Activated T-cell treated with anti-CD3 and anti-CD28 coated beads for 24 hours (primary cell): ENCODE measurements around the gene B3GALNT1.

ENCODE experiments used
- DNase-seq: peaks from one replicate; pipeline ENCODE4 v3.0.0-alpha.2; 2020; ENCODE audit warnings: low read depth

B3GALNT1 gene, protein sequence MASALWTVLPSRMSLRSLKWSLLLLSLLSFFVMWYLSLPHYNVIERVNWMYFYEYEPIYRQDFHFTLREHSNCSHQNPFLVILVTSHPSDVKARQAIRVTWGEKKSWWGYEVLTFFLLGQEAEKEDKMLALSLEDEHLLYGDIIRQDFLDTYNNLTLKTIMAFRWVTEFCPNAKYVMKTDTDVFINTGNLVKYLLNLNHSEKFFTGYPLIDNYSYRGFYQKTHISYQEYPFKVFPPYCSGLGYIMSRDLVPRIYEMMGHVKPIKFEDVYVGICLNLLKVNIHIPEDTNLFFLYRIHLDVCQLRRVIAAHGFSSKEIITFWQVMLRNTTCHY

GRCh38 chr3:161104561-161105551 lies at the start of gene B3GALNT1:
Gene B3GALNT1 (minus strand): TSS chr3:161105349. CDS start chr3:161086754, 18,595 bp downstream.
- DNase-seq: peak; percentile 7

- DNase-seq: no peak
These were observed 48.3 kb upstream of the B3GALNT1 start for GRCh38 chr3:161153480-161153879.

GRCh38 chr3:161150001-161150525 lies 44.9 kb upstream of the B3GALNT1 start:
- no peak for DNase-seq

DNA sequence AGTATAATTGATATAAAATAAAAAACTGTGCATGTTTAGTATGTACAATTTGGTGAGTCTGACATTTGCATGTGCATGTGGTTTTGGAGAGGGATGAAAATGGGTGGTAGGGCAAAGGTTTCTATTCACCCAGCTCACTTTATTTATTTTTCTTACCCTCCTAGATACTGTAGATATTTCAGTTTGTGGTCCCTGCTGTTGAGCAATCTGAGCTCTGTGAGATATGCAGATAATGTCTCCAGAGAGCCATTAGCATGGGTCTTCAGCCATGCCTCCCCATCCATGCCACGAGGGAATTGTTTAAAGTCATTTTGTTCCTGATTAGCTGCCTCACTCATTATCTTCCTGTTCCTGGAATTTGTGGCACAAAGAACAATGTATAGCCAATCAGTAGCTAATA lies 44.4 kb upstream of the B3GALNT1 start:
- no peak for DNase-seq

DNA sequence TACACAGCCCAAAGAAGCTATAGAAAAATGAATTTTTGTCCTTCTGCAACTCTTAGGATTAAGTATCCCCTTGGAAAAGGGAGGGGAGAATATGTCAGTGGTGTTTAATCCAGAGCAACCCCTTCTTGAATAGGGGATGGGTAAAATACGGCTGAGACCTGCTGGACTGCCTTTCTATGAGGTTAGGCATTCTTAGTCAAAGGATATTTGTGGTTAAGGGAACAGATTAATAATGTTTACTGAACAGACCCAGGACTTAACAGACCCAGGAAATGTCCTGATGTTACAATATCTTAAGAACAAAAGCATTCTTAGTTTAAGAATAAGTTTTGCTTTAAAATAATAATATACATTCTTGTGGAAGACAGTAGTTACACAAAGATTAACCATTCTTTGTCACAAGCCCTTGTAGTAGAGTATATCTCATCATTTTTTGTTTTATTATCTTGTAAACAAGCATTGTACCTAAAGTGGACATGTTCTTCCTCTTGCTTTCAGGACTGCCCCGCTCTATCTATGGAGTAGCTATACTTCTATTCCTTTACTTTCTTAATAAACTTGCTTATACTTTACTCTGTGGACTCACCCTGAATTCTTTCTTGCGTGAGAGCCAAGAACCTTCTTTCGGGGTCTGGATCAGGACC lies 43.8 kb upstream of the B3GALNT1 start:
- DNase-seq: no peak

DNA sequence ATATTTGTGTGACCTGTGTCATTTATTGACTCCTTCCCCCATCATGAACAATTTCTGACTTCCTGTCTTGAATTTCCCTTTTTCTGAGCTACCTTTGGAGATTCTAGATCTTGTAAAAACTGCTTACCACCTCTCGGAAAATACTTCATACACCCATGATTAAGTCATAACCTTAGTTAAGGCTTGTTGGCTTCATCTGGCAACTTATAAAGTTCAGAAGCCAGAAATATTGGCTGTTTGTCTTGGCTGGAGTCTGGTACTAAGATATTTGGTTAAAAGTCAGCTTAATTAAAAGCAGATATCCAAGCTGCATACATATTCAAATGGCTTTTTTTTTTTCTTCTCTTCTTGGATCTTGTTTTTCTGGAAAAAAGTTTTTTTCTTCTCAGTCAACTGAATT lies 37.3 kb upstream of the B3GALNT1 start:
- DNase-seq: no peak

GRCh38 chr3:161139686-161140085 lies 34.5 kb upstream of the B3GALNT1 start:
- DNase-seq: no peak

DNA sequence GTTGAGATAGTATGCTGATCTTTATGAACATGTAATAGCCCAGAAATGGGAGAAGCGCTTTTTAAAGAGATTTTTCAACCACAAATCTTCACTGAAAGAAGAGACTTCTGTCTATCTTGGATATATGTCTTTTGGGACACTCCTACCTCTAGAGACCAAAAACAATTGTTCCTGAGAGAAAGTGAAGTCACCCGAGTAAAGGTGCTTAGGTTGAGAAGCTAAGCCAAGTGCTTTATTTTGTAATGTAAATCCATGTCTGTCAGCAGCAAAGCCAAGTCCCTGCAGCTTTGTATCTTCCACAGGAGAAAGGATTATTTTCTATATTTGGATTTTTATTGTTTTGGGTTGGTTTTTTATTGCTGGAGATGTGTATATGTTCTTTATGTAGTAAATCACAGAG lies 32.1 kb upstream of the B3GALNT1 start:
- DNase-seq: no peak

GRCh38 chr3:161132391-161132790 lies 27.2 kb upstream of the B3GALNT1 start:
- DNase-seq: no peak

- DNase-seq: no peak
These were observed 21.3 kb upstream of the B3GALNT1 start for GRCh38 chr3:161126495-161126894.

DNA sequence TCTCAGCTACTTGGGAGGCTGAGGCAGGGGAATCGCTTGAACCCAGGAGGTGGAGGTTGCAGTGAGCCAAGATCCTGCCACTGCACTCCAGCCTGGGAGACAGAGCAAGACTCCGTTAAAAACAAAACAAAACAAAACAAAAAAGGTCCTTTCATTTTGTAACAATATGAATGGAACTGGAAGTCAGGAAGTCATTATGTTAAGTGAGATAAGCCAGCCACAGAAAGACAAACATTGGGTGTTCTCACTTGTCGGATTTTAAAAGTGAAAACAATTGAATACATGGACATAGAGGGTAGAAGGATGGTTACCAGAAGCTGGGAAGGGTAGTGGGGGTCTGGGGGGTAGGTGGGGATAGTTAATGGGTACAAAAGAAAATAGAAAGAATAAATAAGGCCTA lies 12.5 kb upstream of the B3GALNT1 start:
- no peak for DNase-seq

DNA sequence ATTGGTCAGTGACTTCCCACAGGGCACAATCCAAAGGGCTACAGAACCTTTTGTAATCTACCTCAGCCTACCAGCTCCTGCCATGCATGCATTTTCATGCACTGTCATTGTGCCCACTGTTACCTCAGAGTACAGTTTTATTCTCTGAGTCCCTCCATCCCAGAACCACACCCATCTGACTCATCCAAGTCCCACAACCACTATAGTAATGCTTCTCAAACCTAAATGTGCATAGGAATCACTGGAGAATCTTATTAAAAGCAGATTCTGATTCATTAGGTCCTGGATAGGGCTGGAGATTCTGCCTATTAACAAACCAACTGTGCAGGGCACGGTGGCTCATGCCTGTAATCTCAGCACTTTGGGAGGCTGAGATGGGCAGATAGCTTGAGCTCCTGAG lies 3.7 kb upstream of the B3GALNT1 start:
- no peak for DNase-seq

GRCh38 chr3:161107311-161107710 lies 2.2 kb upstream of the B3GALNT1 start:
- DNase-seq: no peak

GRCh38 chr3:161103776-161104385 lies 1.3 kb downstream of the B3GALNT1 start:
- DNase-seq: no peak

GRCh38 chr3:161101609-161102008 lies 3.5 kb downstream of the B3GALNT1 start:
- DNase-seq: no peak

- no peak for DNase-seq
These were observed 4.2 kb downstream of the B3GALNT1 start for GRCh38 chr3:161100994-161101393.

GRCh38 chr3:161096771-161097367 lies 8.3 kb downstream of the B3GALNT1 start:
- DNase-seq: no peak

DNA sequence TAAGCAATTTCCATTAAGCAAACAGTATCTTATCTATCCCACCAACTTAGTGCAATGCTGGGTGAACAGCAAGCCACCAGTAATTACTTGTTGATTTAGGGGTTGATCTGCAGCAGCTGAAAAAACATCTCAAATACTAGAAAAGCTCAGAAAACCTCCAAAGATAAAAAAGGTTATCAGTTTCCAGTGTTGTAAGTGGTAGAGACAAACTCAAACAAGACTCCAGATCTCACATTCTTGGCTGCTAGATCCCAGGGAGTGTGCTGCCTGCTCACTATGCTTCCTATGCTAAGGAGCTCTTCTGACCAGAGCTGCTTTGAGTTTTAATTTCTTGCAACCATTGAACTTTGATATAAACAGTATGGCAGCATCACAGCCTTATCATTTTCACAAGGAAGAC lies 11.3 kb downstream of the B3GALNT1 start:
- no peak for DNase-seq

- DNase-seq: no peak
These were observed 20.9 kb downstream of the B3GALNT1 start for GRCh38 chr3:161084277-161084676.

GRCh38 chr3:161083131-161083530 lies 22.0 kb downstream of the B3GALNT1 start:
- DNase-seq: no peak

- DNase-seq: no peak
These were observed 23.1 kb downstream of the B3GALNT1 start for GRCh38 chr3:161082063-161082462.
